GM23248 (cell line): ENCODE results near the gene PSMD3. TPM values are rescaled to one million over a fixed set of nuclear protein-coding genes. Genes with fewer than 3 reads are reported as not detected.

Experiments
- DNase-seq: peaks from one replicate; pipeline ENCODE4 v3.0.0-alpha.2; 2015
- H2AFZ ChIP-seq: fragments of 200-600 bp; sonication (generic); 2 replicates; pipeline ENCODE4 v1.6.1; 2016; ENCODE audit warnings: antibody characterized with exemption
- H3F3A ChIP-seq: fragments of 200-600 bp; sonication (generic); 2 replicates; pipeline ENCODE4 v1.6.1; 2016; ENCODE audit warnings: mild to moderate bottlenecking, antibody characterized with exemption, mixed run types; ENCODE audit not compliant: insufficient read depth
- H3K27ac ChIP-seq: fragments of 200-600 bp; sonication (generic); 2 replicates; pipeline ENCODE4 v1.5.1; 2016; ENCODE audit warnings: mild to moderate bottlenecking
- H3K27me3 ChIP-seq: fragments of 200-600 bp; sonication (generic); replicated peaks from 2 replicates; pipeline ENCODE4 v1.6.1; 2016; ENCODE audit warnings: mild to moderate bottlenecking; ENCODE audit not compliant: insufficient read depth
- H3K36me3 ChIP-seq: fragments of 200-600 bp; sonication (generic); 2 replicates; pipeline ENCODE4 v1.6.1; 2016; ENCODE audit warnings: low read depth, mild to moderate bottlenecking
- H3K4me1 ChIP-seq: fragments of 200-600 bp; sonication (generic); 2 replicates; pipeline ENCODE4 v1.6.1; 2016; ENCODE audit warnings: mild to moderate bottlenecking; ENCODE audit not compliant: insufficient read depth
- H3K4me2 ChIP-seq: fragments of 200-600 bp; sonication (generic); one replicate; pipeline ENCODE4 v1.6.1; 2016; ENCODE audit warnings: mild to moderate bottlenecking; ENCODE audit not compliant: unreplicated experiment
- H3K4me3 ChIP-seq: fragments of 200-600 bp; sonication (generic); 2 replicates; pipeline ENCODE4 v1.5.1; 2016; ENCODE audit warnings: mild to moderate bottlenecking
- H3K79me2 ChIP-seq: fragments of 200-600 bp; sonication (generic); 2 replicates; pipeline ENCODE4 v1.6.1; 2016; ENCODE audit warnings: mild to moderate bottlenecking; ENCODE audit not compliant: insufficient read depth
- H3K9ac ChIP-seq: fragments of 200-600 bp; sonication (generic); 2 replicates; pipeline ENCODE4 v1.6.1; 2016; ENCODE audit warnings: mild to moderate bottlenecking
- H3K9me2 ChIP-seq: fragments of 200-600 bp; sonication (generic); 2 replicates; pipeline ENCODE4 v1.6.1; 2016; ENCODE audit warnings: mixed run types, mild to moderate bottlenecking, moderate library complexity; ENCODE audit not compliant: insufficient read depth
- H3K9me3 ChIP-seq: fragments of 200-600 bp; sonication (generic); one replicate; pipeline ENCODE4 v1.6.1; 2017; ENCODE audit warnings: low read depth
- H4K20me1 ChIP-seq: fragments of 200-600 bp; sonication (generic); 2 replicates; pipeline ENCODE4 v1.6.0; 2016; ENCODE audit not compliant: insufficient read depth
- EZH2 ChIP-seq: fragments of 200-600 bp; sonication (generic); IDR thresholded peaks from 2 replicates; pipeline ENCODE4 v1.6.1; 2018; ENCODE audit warnings: antibody characterized with exemption, mild to moderate bottlenecking; ENCODE audit not compliant: insufficient read depth, poor library complexity, severe bottlenecking
- EZH2phosphoT487 ChIP-seq: fragments of 200-600 bp; sonication (generic); IDR thresholded peaks from 2 replicates; pipeline ENCODE4 v1.6.1; 2018; ENCODE audit warnings: antibody characterized with exemption, moderate library complexity, mild to moderate bottlenecking, low read depth; ENCODE audit not compliant: insufficient read depth
- WGBS, 2 experiments: methylation state at CpG; one replicate each; pipeline ENCODE4 v1.1.6; 2015 to 2017; ENCODE audit warnings: low lambda C conversion rate in 2 of 2, low coverage in 1 of 2; ENCODE audit errors: missing lambda C conversion rate in 2 of 2; 5-methylcytosine and 5-hydroxymethylcytosine counted together
- in situ Hi-C: fragments of 300-500 bp; cut with MboI; formaldehyde crosslinking; loops from 2 replicates; pipeline ENCODE4 v1.15.0; 2020
- polyA plus RNA-seq: library from polyadenylated mRNA; unstranded; fragments of >200 nt; fragmentation: Nextera tagmentation; extraction: Ambion mirVana; gene quantifications from 2 replicates; pipeline ENCODE4 v1.2.1, GENCODE V29; 2016
- total RNA-seq: library from RNA; depleted of rRNA; stranded (reverse); fragments of >200 nt; shearing (Covaris generic); gene quantifications from 2 replicates; pipeline ENCODE4 v1.2.3, GENCODE V29; 2014

PSMD3 gene
- total and polyA plus RNA-seq, 2 experiments from 2014 or later = 102 to 116 TPM

DNA sequence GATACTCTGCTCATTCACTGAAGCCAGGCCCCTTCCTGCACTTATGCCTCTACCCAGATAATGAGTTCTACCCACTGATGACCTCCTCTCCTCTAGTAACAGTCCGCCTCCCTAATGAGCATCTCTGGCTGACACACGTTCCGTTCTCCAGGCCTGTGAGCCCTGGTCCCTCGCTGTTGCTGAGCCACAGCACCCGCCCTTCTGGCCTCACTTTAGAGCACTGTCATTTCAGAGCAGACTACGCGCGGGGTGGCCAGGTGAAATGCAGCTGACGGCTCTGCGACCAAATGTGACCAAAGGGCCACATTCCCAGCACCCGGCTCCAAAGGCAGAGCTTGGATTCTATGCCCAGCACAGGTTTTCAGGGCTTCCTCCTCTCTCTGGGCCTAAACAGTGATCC lies 13.8 kb downstream of the PSMD3 start:
- DNase-seq = no peak
- 97 to 98% methylated on average over 11 of the region's 11 CpGs for WGBS, 2 experiments
- no peak overlapping the region for H3K9ac ChIP-seq
- H3F3A ChIP-seq = 0 out of 2 replicates have a peak, but pooled peaks cover 10% of the 10 kb centered on the region
- no peak overlapping the region for H3K4me2 ChIP-seq
- H3K36me3 ChIP-seq = peaks cover 30% of the 10 kb centered on the region
- no peaks in the 10 kb centered on the region for H3K27me3 ChIP-seq
- H3K9me3 ChIP-seq = no peaks in the 10 kb centered on the region
- no peaks in the 10 kb centered on the region for H3K9me2 ChIP-seq
- H3K4me3 ChIP-seq = no peak overlapping the region
- no peaks in the 10 kb centered on the region for H4K20me1 ChIP-seq
- H3K4me1 ChIP-seq = no peaks in the 10 kb centered on the region
- TF ChIP-seq EZH2phosphoT487 = no peak
- TF ChIP-seq EZH2 = no peak
- in situ Hi-C loops = no loop called here
- H3K27ac ChIP-seq = no peak overlapping the region
- no peak overlapping the region for H2AFZ ChIP-seq
- H3K79me2 ChIP-seq = no peaks in the 10 kb centered on the region

- WGBS, 2 experiments = 98 to 99% methylated on average over 6 of the region's 6 CpGs
- no peaks in the 10 kb centered on the region for H3K9me3 ChIP-seq
- H3F3A ChIP-seq = peaks cover 13% of the 10 kb centered on the region; the same call in 1 of the 2 replicates
- no peak overlapping the region for H3K9ac ChIP-seq
- H3K27me3 ChIP-seq = no peaks in the 10 kb centered on the region
- H2AFZ ChIP-seq = no peak overlapping the region
- in situ Hi-C loops = no loop called here
- H3K9me2 ChIP-seq = no peaks in the 10 kb centered on the region
- no peaks in the 10 kb centered on the region for H4K20me1 ChIP-seq
- no peak for DNase-seq
- no peak for TF ChIP-seq EZH2
- no peak for TF ChIP-seq EZH2phosphoT487
- H3K27ac ChIP-seq = no peak overlapping the region
- no peaks in the 10 kb centered on the region for H3K4me1 ChIP-seq
- no peak overlapping the region for H3K4me2 ChIP-seq
- H3K4me3 ChIP-seq = no peak overlapping the region
- H3K79me2 ChIP-seq = no peaks in the 10 kb centered on the region
- peaks cover 22% of the 10 kb centered on the region; the same call in 1 of the 2 replicates for H3K36me3 ChIP-seq
Measured at GRCh38 chr17:39995438-39995837, 14.8 kb downstream of the PSMD3 start.

- H3K36me3 ChIP-seq = peaks cover 18% of the 10 kb centered on the region; the same call in 1 of the 2 replicates
- 70 to 77% methylated on average over 8 of the region's 8 CpGs for WGBS, 2 experiments
Measured at GRCh38 chr17:39996162-39996561, 15.6 kb downstream of the PSMD3 start.

GRCh38 chr17:39996800-39997199 lies 16.2 kb downstream of the PSMD3 start:
- DNase-seq = no peak
- Histone ChIP-seq H3K79me2 (no peaks in the 10 kb centered on the region), H3K4me3 (no peak overlapping the region), H3K4me1 (no peaks in the 10 kb centered on the region), H3K9me2 (no peaks in the 10 kb centered on the region), H3K9ac (no peak overlapping the region), H3K27ac (no peak overlapping the region), H3K4me2 (no peak overlapping the region), H3K9me3 (no peaks in the 10 kb centered on the region), H4K20me1 (no peaks in the 10 kb centered on the region), H3K36me3 (peaks cover 13% of the 10 kb centered on the region; the same call in 1 of the 2 replicates), H3K27me3 (no peaks in the 10 kb centered on the region), H3F3A (peaks cover 15% of the 10 kb centered on the region; the same call in 1 of the 2 replicates), H2AFZ (no peak overlapping the region)
- in situ Hi-C loops = no loop called here
- 26 to 29% methylated on average over 6 of the region's 6 CpGs for WGBS, 2 experiments
- TF ChIP-seq EZH2phosphoT487 (no peak), EZH2 (no peak)

More at GRCh38 chr17:39996162-39996561, 15.6 kb downstream of the PSMD3 start:
- Histone ChIP-seq H4K20me1 (no peaks in the 10 kb centered on the region), H3K27ac (no peak overlapping the region), H3K4me3 (no peak overlapping the region), H2AFZ (no peak overlapping the region), H3K9me2 (no peaks in the 10 kb centered on the region), H3F3A (peaks cover 15% of the 10 kb centered on the region; the same call in 1 of the 2 replicates), H3K4me2 (no peak overlapping the region), H3K27me3 (no peaks in the 10 kb centered on the region), H3K79me2 (no peaks in the 10 kb centered on the region), H3K9me3 (no peaks in the 10 kb centered on the region), H3K4me1 (no peaks in the 10 kb centered on the region), H3K9ac (no peak overlapping the region)
- in situ Hi-C loops = no loop called here
- TF ChIP-seq EZH2 (no peak), EZH2phosphoT487 (no peak)
- no peak for DNase-seq
